Right lobe of liver (tissue), 6 donors: Measurements from ENCODE around the gene ZNF474. TPM values are rescaled to one million over a fixed set of nuclear protein-coding genes. Genes with fewer than 3 reads are reported as not detected.

Source experiments
- ATAC-seq, 4 donors: fragments of 200-7000 bp; cut with Tn5 transposase; one replicate each; pipeline ENCODE4 v1.9.1; 2020; ENCODE audit warnings: mild to moderate bottlenecking in 4 of 4, moderate library complexity in 4 of 4
- DNase-seq, 3 donors: peaks; one replicate each; pipeline ENCODE4 v3.0.0-alpha.2; 2020
- H3K27ac ChIP-seq, 3 donors: fragments of 200-600 bp; one replicate each; pipeline ENCODE4 v1.8.0; 2022
- H3K27me3 ChIP-seq, 2 donors: fragments of 200-600 bp; one replicate each; pipeline ENCODE4 v1.8.0; 2022
- H3K36me3 ChIP-seq, 4 donors: fragments of 200-600 bp; sonication (generic) in 1 of 4; one replicate each; pipeline versions ENCODE4 v1.5.1 to v1.8.0; 2017 to 2022; ENCODE audit warnings: control low read depth in 1 of 4
- H3K4me1 ChIP-seq, 4 donors: fragments of 200-600 bp; sonication (generic) in 1 of 4; one replicate each; pipeline versions ENCODE4 v1.5.1 to v1.8.0; 2017 to 2022; ENCODE audit warnings: control low read depth in 1 of 4
- H3K4me3 ChIP-seq, 3 donors: fragments of 200-600 bp; one replicate each; pipeline ENCODE4 v1.8.0; 2022
- H3K9me3 ChIP-seq, 4 donors: fragments of 200-600 bp; sonication (generic) in 1 of 4; one replicate each; pipeline versions ENCODE4 v1.5.1 to v1.8.0; 2017 to 2022; ENCODE audit warnings: control low read depth in 1 of 4
- CTCF ChIP-seq, 4 donors: fragments of 200-600 bp in 3 of 4; fragments of 450-650 bp in 1 of 4; IDR thresholded peaks; one replicate each; pipeline versions ENCODE4 v1.5.1 to v1.8.0; 2016 to 2022; ENCODE audit warnings: antibody characterized with exemption in 4 of 4, mild to moderate bottlenecking in 2 of 4
- POLR2A ChIP-seq: fragments of 450-650 bp; IDR thresholded peaks from one replicate; pipeline ENCODE4 v1.6.1; 2017; ENCODE audit warnings: antibody characterized with exemption, mild to moderate bottlenecking
- WGBS: methylation state at CpG from one replicate; pipeline ENCODE4 v1.1.6; 2018; ENCODE audit warnings: low coverage, low lambda C conversion rate; ENCODE audit not compliant: insufficient coverage; ENCODE audit errors: missing lambda C conversion rate; 5-methylcytosine and 5-hydroxymethylcytosine counted together
- intact Hi-C, 2 donors: fragments of 100-400 bp; cut with DNase I; formaldehyde crosslinking; loops; one replicate each; pipeline versions ENCODE4 v1.11.2 to v1.14.1; 2022
- total RNA-seq, 6 experiments: library from RNA; depleted of rRNA in 2 of 6; stranded (reverse); fragments of >200 nt in 2 of 6; fragmentation: NEBNext Ultra II Directional in 3 of 6; extraction: Animal tissue kit (Norgen Biotek cat#: 25700) in 3 of 6; gene quantifications; one replicate each; pipeline versions ENCODE4 v1.1.0 to v1.2.4, GENCODE V29; 2016 to 2023
- donor health status: DM: no; HTN: yes; CAD: no.
- donor health status: DM: no; HTN: no; CAD: no.
- donor health status: DM: no; HTN: no; CAD: no.
- donor health status: DM: no; HTN: yes; CAD: no.
- donor health status: DM: no; HTN: yes; CAD: no.

ZNF474 gene
- total RNA-seq, 6 experiments from 2014 or later, result 0.12 TPM; not detected in 5

GRCh38 chr5:122142480-122143164 is 13.3 kb downstream of the ZNF474 start:
- DNase-seq, result no peak
- Histone ChIP-seq H3K9me3 (no peaks in the 10 kb centered on the region), H3K36me3 (no peaks in the 10 kb centered on the region), H3K27ac (no peak overlapping the region), H3K27me3 (no peaks in the 10 kb centered on the region), H3K4me3 (no peak overlapping the region), H3K4me1 (no peaks in the 10 kb centered on the region)
- 64% methylated on average over 3 of the region's 6 CpGs for WGBS
- intact Hi-C loops, result no loop called here
- TF ChIP-seq CTCF (IDR thresholded peaks at IDR 0.05) (no peak), POLR2A (no peak)
- ATAC-seq, result no peak

- Histone ChIP-seq H3K9me3 (no peaks in the 10 kb centered on the region), H3K27me3 (no peaks in the 10 kb centered on the region), H3K36me3 (no peaks in the 10 kb centered on the region), H3K4me1 (no peaks in the 10 kb centered on the region), H3K27ac (no peak overlapping the region), H3K4me3 (no peak overlapping the region)
- WGBS, result 67% methylated on average over 1 of the region's 1 CpG
- no peak for TF ChIP-seq POLR2A
- TF ChIP-seq CTCF (IDR thresholded peaks at IDR 0.05), result no peak
- intact Hi-C loops, result no loop called here
- DNase-seq (no peak), ATAC-seq (no peak)
Measured at GRCh38 chr5:122144236-122144635, 14.9 kb downstream of the ZNF474 start.

GRCh38 chr5:122145906-122146305 is 16.6 kb downstream of the ZNF474 start:
- intact Hi-C loops, result no loop called here
- no peak overlapping the region for H3K27ac ChIP-seq
- WGBS, result 92% methylated on average over 1 of the region's 1 CpG
- no peaks in the 10 kb centered on the region for H3K36me3 ChIP-seq
- no peaks in the 10 kb centered on the region for H3K27me3 ChIP-seq
- ATAC-seq (no peak), DNase-seq (no peak)
- TF ChIP-seq CTCF (IDR thresholded peaks at IDR 0.05) (no peak), POLR2A (no peak)
- no peaks in the 10 kb centered on the region for H3K4me1 ChIP-seq
- H3K9me3 ChIP-seq, result no peaks in the 10 kb centered on the region
- no peak overlapping the region for H3K4me3 ChIP-seq

- H3K36me3 ChIP-seq, result no peaks in the 10 kb centered on the region
- DNase-seq (no peak), ATAC-seq (no peak)
- no peaks in the 10 kb centered on the region for H3K27me3 ChIP-seq
- H3K27ac ChIP-seq, result no peak overlapping the region
- no peaks in the 10 kb centered on the region for H3K4me1 ChIP-seq
- no peak overlapping the region for H3K4me3 ChIP-seq
- WGBS, result 82% methylated on average over 4 of the region's 4 CpGs
- no peaks in the 10 kb centered on the region for H3K9me3 ChIP-seq
- intact Hi-C loops, result no loop called here
- TF ChIP-seq CTCF (IDR thresholded peaks at IDR 0.05), result no peak
- TF ChIP-seq POLR2A, result no peak
Measured at GRCh38 chr5:122149321-122150090, 20.2 kb downstream of the ZNF474 start.
